Osteoblast (primary cell): ENCODE results near the gene PARD3B. TPM values are rescaled to one million over a fixed set of nuclear protein-coding genes. Genes with fewer than 3 reads are reported as not detected.

ENCODE experiments used
- DNase-seq: peaks from one replicate; pipeline ENCODE4 v3.0.0; 2011; ENCODE audit warnings: low spot score, mixed read lengths; ENCODE audit not compliant: insufficient read length; ENCODE audit errors: missing footprints
- H2AFZ ChIP-seq: 2 replicates; pipeline ENCODE4 v1.6.0; 2011; ENCODE audit warnings: mild to moderate bottlenecking, low read length
- H3K27ac ChIP-seq: 2 replicates; pipeline ENCODE4 v1.5.1; 2011; ENCODE audit warnings: mild to moderate bottlenecking, low read depth, low read length, moderate library complexity
- H3K27me3 ChIP-seq: 2 replicates; pipeline ENCODE4 v1.6.0; 2012; ENCODE audit warnings: mild to moderate bottlenecking, control low read depth, inconsistent platforms, low read length, moderate library complexity; ENCODE audit not compliant: insufficient read depth
- H3K36me3 ChIP-seq: 2 replicates; pipeline ENCODE4 v1.5.1; 2011; ENCODE audit warnings: mild to moderate bottlenecking, low read length, control low read depth, moderate library complexity; ENCODE audit not compliant: insufficient read depth
- H3K4me1 ChIP-seq: 2 replicates; pipeline ENCODE4 v1.5.1; 2011; ENCODE audit warnings: mild to moderate bottlenecking, low read length, control low read depth, moderate library complexity; ENCODE audit not compliant: insufficient read depth
- H3K4me2 ChIP-seq: 2 replicates; pipeline ENCODE4 v1.6.0; 2011; ENCODE audit warnings: mild to moderate bottlenecking, low read length; ENCODE audit not compliant: insufficient read depth
- H3K4me3 ChIP-seq: fragments of 200-600 bp; sonication (generic); 3 replicates; pipeline ENCODE4 v1.5.1; 2012; ENCODE audit warnings: mild to moderate bottlenecking, low read length, inconsistent platforms; ENCODE audit not compliant: insufficient read depth
- H3K79me2 ChIP-seq: 2 replicates; pipeline ENCODE4 v1.6.0; 2012; ENCODE audit warnings: mild to moderate bottlenecking, low read length, control low read depth, inconsistent platforms; ENCODE audit not compliant: insufficient read depth
- H3K9me3 ChIP-seq: 2 replicates; pipeline ENCODE4 v1.5.1; 2011; ENCODE audit warnings: low read depth, low read length, control low read depth
- H4K20me1 ChIP-seq: 2 replicates; pipeline ENCODE4 v1.6.0; 2012; ENCODE audit warnings: mild to moderate bottlenecking, low read length, control low read depth; ENCODE audit not compliant: insufficient read depth
- CTCF ChIP-seq: IDR thresholded peaks from 2 replicates; pipeline ENCODE4 v1.5.1; 2011; ENCODE audit warnings: mild to moderate bottlenecking, low read depth, low read length, moderate library complexity; ENCODE audit errors: extremely low read depth
- total RNA-seq: library from RNA; depleted of rRNA; stranded (reverse); fragments of >200 nt; gene quantifications from 2 replicates; pipeline ENCODE4 v1.2.3, GENCODE V29; 2012

PARD3B gene
- total RNA-seq, 1 donor: 22.4 TPM

- H3K4me1 ChIP-seq: no peaks in the 10 kb centered on the region
- no peak for TF ChIP-seq CTCF
- no peak for DNase-seq
- H3K27me3 ChIP-seq: peaks cover 17% of the 10 kb centered on the region
- H3K36me3 ChIP-seq: no peaks in the 10 kb centered on the region
- no peak overlapping the region for H2AFZ ChIP-seq
- H3K79me2 ChIP-seq: no peaks in the 10 kb centered on the region
- H3K4me3 ChIP-seq: no peak overlapping the region
- no peaks in the 10 kb centered on the region for H3K9me3 ChIP-seq
- H4K20me1 ChIP-seq: no peaks in the 10 kb centered on the region
- no peak overlapping the region for H3K4me2 ChIP-seq
- no peak overlapping the region for H3K27ac ChIP-seq
Observed at GRCh38 chr2:205364261-205364660, 819.0 kb downstream of the PARD3B start.

GRCh38 chr2:205366336-205367060, 821.2 kb downstream of the PARD3B start:
- no peak for TF ChIP-seq CTCF
- Histone ChIP-seq H4K20me1 (no peaks in the 10 kb centered on the region), H3K4me3 (no peak overlapping the region), H3K4me2 (no peak overlapping the region), H2AFZ (no peak overlapping the region), H3K27ac (no peak overlapping the region), H3K36me3 (no peaks in the 10 kb centered on the region), H3K4me1 (no peaks in the 10 kb centered on the region), H3K79me2 (no peaks in the 10 kb centered on the region), H3K27me3 (peaks cover 32% of the 10 kb centered on the region), H3K9me3 (no peaks in the 10 kb centered on the region)
- DNase-seq: no peak

- H3K9me3 ChIP-seq: no peaks in the 10 kb centered on the region
- peaks cover 7% of the 10 kb centered on the region for H3K4me1 ChIP-seq
- TF ChIP-seq CTCF: no peak
- no peak overlapping the region for H3K4me2 ChIP-seq
- no peak for DNase-seq
- H3K27ac ChIP-seq: no peak overlapping the region
- no peak overlapping the region for H2AFZ ChIP-seq
- peaks cover 32% of the 10 kb centered on the region for H3K27me3 ChIP-seq
- no peaks in the 10 kb centered on the region for H3K36me3 ChIP-seq
- H3K79me2 ChIP-seq: no peaks in the 10 kb centered on the region
- no peaks in the 10 kb centered on the region for H4K20me1 ChIP-seq
- no peak overlapping the region for H3K4me3 ChIP-seq
Observed at GRCh38 chr2:205367331-205367935, 822.2 kb downstream of the PARD3B start.

- no peak overlapping the region for H2AFZ ChIP-seq
- DNase-seq: no peak
- no peaks in the 10 kb centered on the region for H3K9me3 ChIP-seq
- H3K27ac ChIP-seq: no peak overlapping the region
- TF ChIP-seq CTCF: no peak
- H3K4me3 ChIP-seq: no peak overlapping the region
- no peaks in the 10 kb centered on the region for H4K20me1 ChIP-seq
- no peak overlapping the region for H3K4me2 ChIP-seq
- H3K4me1 ChIP-seq: peaks cover 9% of the 10 kb centered on the region
- peaks cover 46% of the 10 kb centered on the region for H3K27me3 ChIP-seq
- H3K36me3 ChIP-seq: no peaks in the 10 kb centered on the region
- no peaks in the 10 kb centered on the region for H3K79me2 ChIP-seq
Observed at GRCh38 chr2:205369813-205370212, 824.5 kb downstream of the PARD3B start.
